Epithelial cell of proximal tubule (primary cell): ENCODE results near the gene AKR1C4. TPM values are rescaled to one million over a fixed set of nuclear protein-coding genes. Genes with fewer than 3 reads are reported as not detected.

Experiments used
- DNase-seq: peaks from one replicate; pipeline ENCODE4 v3.0.0-alpha.2; 2011; ENCODE audit warnings: low read depth
- H3K4me3 ChIP-seq: 2 replicates; pipeline ENCODE4 v1.5.1; 2011; ENCODE audit warnings: low read depth, mild to moderate bottlenecking, low read length
- CTCF ChIP-seq: conservative IDR thresholded peaks from 2 replicates; pipeline ENCODE4 v1.5.1; 2012; ENCODE audit warnings: low read depth, mild to moderate bottlenecking, low read length
- total RNA-seq: library from RNA; depleted of rRNA; stranded (reverse); fragments of >200 nt; gene quantifications from 2 replicates; pipeline ENCODE4 v1.2.3, GENCODE V29; 2015

The AKR1C4 gene
- total RNA-seq, 1 donor from 2014 or later, result not detected

- no peak for DNase-seq
- no peak for TF ChIP-seq CTCF
- no peak overlapping the region for H3K4me3 ChIP-seq
Observed at GRCh38 chr10:5259132-5259951, 62.7 kb downstream of the AKR1C4 start.

GRCh38 chr10:5259952-5260578 is 63.4 kb downstream of the AKR1C4 start:
- no peak for DNase-seq
- no peak for TF ChIP-seq CTCF

GRCh38 chr10:5260828-5261227 is 64.2 kb downstream of the AKR1C4 start:
- H3K4me3 ChIP-seq, result no peak overlapping the region
- TF ChIP-seq CTCF, result no peak
- no peak for DNase-seq

More at GRCh38 chr10:5259952-5260578, 63.4 kb downstream of the AKR1C4 start:
- no peak overlapping the region for H3K4me3 ChIP-seq

GRCh38 chr10:5265139-5265538 is 68.5 kb downstream of the AKR1C4 start:
- no peak overlapping the region for H3K4me3 ChIP-seq
- no peak for DNase-seq
- TF ChIP-seq CTCF, result no peak

GRCh38 chr10:5266351-5266750 is 69.7 kb downstream of the AKR1C4 start:
- no peak for DNase-seq
- no peak for TF ChIP-seq CTCF
- no peak overlapping the region for H3K4me3 ChIP-seq

GRCh38 chr10:5266804-5267203 is 70.2 kb downstream of the AKR1C4 start:
- no peak for DNase-seq
- H3K4me3 ChIP-seq, result no peak overlapping the region
- TF ChIP-seq CTCF, result no peak
